Panc1 (cell line): ENCODE data around the gene OR5AU1. TPM values are rescaled to one million over a fixed set of nuclear protein-coding genes. Genes with fewer than 3 reads are reported as not detected.

ENCODE experiments used
- ATAC-seq: fragments of 200-7000 bp; cut with Tn5 transposase; 2 replicates; pipeline ENCODE4 v1.9.1; 2020; ENCODE audit warnings: mild to moderate bottlenecking, moderate library complexity
- BruUV-seq: library from RNA; stranded (reverse); fragments of 400-500 nt; replicated peaks from 2 replicates; lab custom pipeline; 2021; lab: Mats Ljungman, UMichigan
- CTCF ChIA-PET: fragments of 300-600 bp; sonication (Branson Sonifier 250); formaldehyde crosslinking; loops from one replicate; lab custom pipeline; 2022; ENCODE audit warnings: antibody characterized with exemption; lab: Charles Lee
- POLR2A ChIA-PET: fragments of 300-600 bp; sonication (Branson Sonifier 250); formaldehyde crosslinking; loops from one replicate; lab custom pipeline; 2022; ENCODE audit warnings: antibody characterized with exemption; lab: Charles Lee
- DNase-seq: peaks from one replicate; pipeline ENCODE4 v3.0.0-alpha.2; 2010; ENCODE audit warnings: low read depth, low spot score
- H3K27ac ChIP-seq: 2 replicates; pipeline ENCODE4 v1.5.1; 2011; ENCODE audit warnings: mild to moderate bottlenecking, low read length, inconsistent platforms
- H3K27me3 ChIP-seq: fragments of 200-500 bp; sonication (Bioruptor generic); 2 replicates; pipeline ENCODE4 v1.6.0; 2014; ENCODE audit warnings: low read length, inconsistent platforms; ENCODE audit not compliant: control insufficient read depth, insufficient read depth
- H3K36me3 ChIP-seq: fragments of 200-500 bp; sonication (Bioruptor generic); 2 replicates; pipeline ENCODE4 v1.5.1; 2014; ENCODE audit warnings: inconsistent platforms, mild to moderate bottlenecking, low read length, moderate library complexity; ENCODE audit not compliant: control insufficient read depth, insufficient read depth
- H3K4me1 ChIP-seq: 2 replicates; pipeline ENCODE4 v1.5.1; 2011; ENCODE audit warnings: inconsistent platforms, mild to moderate bottlenecking, low read length, moderate library complexity; ENCODE audit not compliant: control insufficient read depth, insufficient read depth
- H3K4me3 ChIP-seq, 2 experiments: 2 replicates each; pipeline ENCODE4 v1.5.1; 2011 to 2012; ENCODE audit warnings: low read depth in 2 of 2, low read length in 2 of 2, mild to moderate bottlenecking in 2 of 2, inconsistent platforms in 1 of 2, moderate library complexity in 1 of 2
- H3K9me3 ChIP-seq: fragments of 200-500 bp; sonication (Bioruptor generic); 2 replicates; pipeline ENCODE4 v1.5.1; 2014; ENCODE audit warnings: low read depth, mild to moderate bottlenecking, inconsistent platforms, low read length, moderate library complexity; ENCODE audit not compliant: control insufficient read depth, insufficient read depth
- CTCF ChIP-seq: fragments of 450-650 bp; IDR thresholded peaks from 2 replicates; pipeline ENCODE4 v1.5.1; 2017; ENCODE audit warnings: mild to moderate bottlenecking
- POLR2AphosphoS5 ChIP-seq: IDR thresholded peaks from 2 replicates; pipeline ENCODE4 v1.6.1; 2012; ENCODE audit warnings: mild to moderate bottlenecking, low read depth, low read length, moderate library complexity
- SIN3A ChIP-seq: IDR thresholded peaks from 2 replicates; pipeline ENCODE4 v1.6.1; 2012; ENCODE audit warnings: low read depth, mild to moderate bottlenecking, low read length, moderate library complexity, borderline replicate concordance; ENCODE audit not compliant: insufficient read depth
- TCF7L2 ChIP-seq: IDR thresholded peaks from 2 replicates; pipeline ENCODE4 v1.6.1; 2011; ENCODE audit warnings: mild to moderate bottlenecking, low read depth, low read length, inconsistent platforms
- in situ Hi-C: cut with HindIII; loops from 2 replicates; pipeline ENCODE4 v1.10.0; 2016; ENCODE audit warnings: low sequenced_read_pairs, low pct_unique_long_range_greater_than_20kb
- intact Hi-C: fragments of 100-400 bp; cut with micrococcal nuclease; formaldehyde crosslinking; loops from one replicate; pipeline ENCODE4 v1.10.0; 2022; ENCODE audit not compliant: unreplicated experiment
- total RNA-seq: library from RNA; stranded (reverse); gene quantifications from one replicate; pipeline ENCODE4 v1.2.1, GENCODE V29; 2021; ENCODE audit not compliant: unreplicated experiment
- TF ChIP-seq, protein P1 (sequence below), 2 experiments: IDR thresholded peaks; 2 replicates each; pipeline ENCODE4 v1.6.1; 2011 to 2012; ENCODE audit warnings: low read depth in 2 of 2, control low read depth in 1 of 2, low read length in 1 of 2, mild to moderate bottlenecking in 1 of 2, moderate library complexity in 1 of 2; ENCODE audit not compliant: insufficient read depth in 1 of 2

OR5AU1 gene
- total RNA-seq, 1 experiment from 2014 or later: not detected

DNA sequence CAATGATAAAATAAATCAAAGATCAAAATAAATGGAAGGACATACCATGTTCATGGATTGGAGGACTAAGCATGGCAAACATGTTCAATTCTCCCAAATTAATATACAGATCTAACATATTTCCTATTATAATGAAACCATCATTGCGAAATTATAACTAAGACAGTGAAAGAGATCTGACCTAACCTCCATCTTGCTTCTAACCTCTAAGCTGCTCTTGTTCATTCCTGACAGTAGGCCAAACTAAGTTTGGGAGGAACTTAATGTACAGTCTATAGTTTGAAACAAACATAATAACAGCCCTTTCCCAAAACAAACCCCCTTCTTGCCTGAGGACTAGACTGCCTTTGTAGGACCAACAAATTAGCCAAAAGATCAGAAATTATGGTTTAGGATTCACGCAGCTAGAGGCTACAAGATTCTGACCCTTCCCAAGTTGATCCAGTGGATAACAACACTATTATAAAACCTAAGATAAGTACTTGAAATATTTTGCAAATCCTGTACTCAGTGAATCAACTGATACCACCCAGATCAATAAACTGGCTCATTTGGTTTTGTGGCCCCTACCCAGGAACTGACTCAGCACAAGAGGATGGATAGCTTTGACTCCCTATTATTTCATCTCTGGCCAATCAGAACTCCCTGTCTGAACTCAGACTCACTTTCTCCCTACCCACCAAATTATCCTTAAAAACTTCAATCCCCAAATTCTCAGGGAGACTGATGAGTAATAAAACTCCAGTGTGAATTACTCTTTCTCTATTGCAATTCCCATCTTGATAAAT, 41.7 kb upstream of the OR5AU1 start:
- Histone ChIP-seq H3K36me3 (no peaks in the 10 kb centered on the region), H3K27me3 (no peaks in the 10 kb centered on the region), H3K9me3 (no peaks in the 10 kb centered on the region), H3K4me3 (no peak overlapping the region), H3K27ac (no peak overlapping the region), H3K4me1 (no peaks in the 10 kb centered on the region)
- ATAC-seq: no peak
- POLR2A ChIA-PET: no interaction called here
- intact Hi-C loops: no loop called here
- DNase-seq: no peak
- no TSS peak for BruUV-seq
- CTCF ChIA-PET: no interaction called here
- TF ChIP-seq CTCF (no peak), SIN3A (no peak), TCF7L2 (no peak), POLR2AphosphoS5 (no peak)
- TF ChIP-seq, protein P1, sequence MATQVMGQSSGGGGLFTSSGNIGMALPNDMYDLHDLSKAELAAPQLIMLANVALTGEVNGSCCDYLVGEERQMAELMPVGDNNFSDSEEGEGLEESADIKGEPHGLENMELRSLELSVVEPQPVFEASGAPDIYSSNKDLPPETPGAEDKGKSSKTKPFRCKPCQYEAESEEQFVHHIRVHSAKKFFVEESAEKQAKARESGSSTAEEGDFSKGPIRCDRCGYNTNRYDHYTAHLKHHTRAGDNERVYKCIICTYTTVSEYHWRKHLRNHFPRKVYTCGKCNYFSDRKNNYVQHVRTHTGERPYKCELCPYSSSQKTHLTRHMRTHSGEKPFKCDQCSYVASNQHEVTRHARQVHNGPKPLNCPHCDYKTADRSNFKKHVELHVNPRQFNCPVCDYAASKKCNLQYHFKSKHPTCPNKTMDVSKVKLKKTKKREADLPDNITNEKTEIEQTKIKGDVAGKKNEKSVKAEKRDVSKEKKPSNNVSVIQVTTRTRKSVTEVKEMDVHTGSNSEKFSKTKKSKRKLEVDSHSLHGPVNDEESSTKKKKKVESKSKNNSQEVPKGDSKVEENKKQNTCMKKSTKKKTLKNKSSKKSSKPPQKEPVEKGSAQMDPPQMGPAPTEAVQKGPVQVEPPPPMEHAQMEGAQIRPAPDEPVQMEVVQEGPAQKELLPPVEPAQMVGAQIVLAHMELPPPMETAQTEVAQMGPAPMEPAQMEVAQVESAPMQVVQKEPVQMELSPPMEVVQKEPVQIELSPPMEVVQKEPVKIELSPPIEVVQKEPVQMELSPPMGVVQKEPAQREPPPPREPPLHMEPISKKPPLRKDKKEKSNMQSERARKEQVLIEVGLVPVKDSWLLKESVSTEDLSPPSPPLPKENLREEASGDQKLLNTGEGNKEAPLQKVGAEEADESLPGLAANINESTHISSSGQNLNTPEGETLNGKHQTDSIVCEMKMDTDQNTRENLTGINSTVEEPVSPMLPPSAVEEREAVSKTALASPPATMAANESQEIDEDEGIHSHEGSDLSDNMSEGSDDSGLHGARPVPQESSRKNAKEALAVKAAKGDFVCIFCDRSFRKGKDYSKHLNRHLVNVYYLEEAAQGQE (IDR thresholded peaks at IDR 0.05; ENCODE audit: insufficient read depth in 1 of 2, low read depth in 2 of 2, low read length in 1 of 2): no peak
- in situ Hi-C loops: no loop called here

- ATAC-seq: no peak
- Histone ChIP-seq H3K27me3 (no peaks in the 10 kb centered on the region), H3K36me3 (no peaks in the 10 kb centered on the region), H3K9me3 (no peaks in the 10 kb centered on the region), H3K27ac (no peak overlapping the region), H3K4me3 (no peak overlapping the region), H3K4me1 (no peaks in the 10 kb centered on the region)
- intact Hi-C loops (no loop called here), in situ Hi-C loops (no loop called here)
- BruUV-seq: no TSS peak
- no peak for DNase-seq
- POLR2A ChIA-PET: no interaction called here
- no peak for TF ChIP-seq CTCF
- TF ChIP-seq, protein P1 (IDR thresholded peaks at IDR 0.05; ENCODE audit: insufficient read depth in 1 of 2, low read depth in 2 of 2, low read length in 1 of 2): no peak
- no peak for TF ChIP-seq SIN3A
- TF ChIP-seq POLR2AphosphoS5: no peak
- no peak for TF ChIP-seq TCF7L2
- CTCF ChIA-PET: no interaction called here
Measured at GRCh38 chr14:21194597-21194996, 38.7 kb upstream of the OR5AU1 start.
